Upper lobe of left lung (tissue), 4 donors: Measurements from ENCODE around the gene TPGS2.

Source experiments
- CTCF ChIP-seq, 6 experiments: fragments of 450-650 bp in 4 of 6; fragments of 200-600 bp in 2 of 6; sonication (generic) in 2 of 6; IDR thresholded peaks; one replicate each; pipeline ENCODE4 v1.5.1; 2016 to 2019; ENCODE audit warnings: antibody characterized with exemption in 6 of 6
- POLR2A ChIP-seq, 4 donors: fragments of 450-650 bp; IDR thresholded peaks; one replicate each; pipeline ENCODE4 v1.5.1; 2016 to 2017; ENCODE audit warnings: antibody characterized with exemption in 4 of 4, mild to moderate bottlenecking in 2 of 4

GRCh38 chr18:36769172-36769571 lies 59.6 kb downstream of the TPGS2 start:
- no peak for TF ChIP-seq CTCF (IDR thresholded peaks at IDR 0.05)
- TF ChIP-seq POLR2A (IDR thresholded peaks at IDR 0.05) = no peak
